Activated CD4-positive, alpha-beta T cell treated with anti-CD3 and anti-CD28 coated beads, Interleukin-2, amount 10 ng/mL, durations not matched to agents 24 days and 14 days (primary cell): Measurements from ENCODE around the gene PLCL1. TPM values are rescaled to one million over a fixed set of nuclear protein-coding genes. Genes with fewer than 3 reads are reported as not detected.
A peak's percentile ranks its signal among the peaks of the same experiment; 100 is the strongest.

Source experiments
- DNase-seq: peaks from one replicate; pipeline ENCODE4 v3.0.0; 2022
- H3K27ac Mint-ChIP-seq: one replicate; pipeline ENCODE4 v1.8.0; 2022; ENCODE audit warnings: mild to moderate bottlenecking, mixed read lengths
- H3K27me3 Mint-ChIP-seq: one replicate; pipeline ENCODE4 v1.8.0; 2022; ENCODE audit warnings: mixed read lengths
- H3K36me3 Mint-ChIP-seq: one replicate; pipeline ENCODE4 v1.8.0; 2022; ENCODE audit warnings: low read depth, mild to moderate bottlenecking, mixed read lengths
- H3K4me1 Mint-ChIP-seq: one replicate; pipeline ENCODE4 v1.8.0; 2021; ENCODE audit warnings: mixed read lengths
- H3K4me3 Mint-ChIP-seq: one replicate; pipeline ENCODE4 v1.8.0; 2022; ENCODE audit warnings: mild to moderate bottlenecking, moderate library complexity, mixed read lengths
- H3K9me3 Mint-ChIP-seq: one replicate; pipeline ENCODE4 v1.8.0; 2021; ENCODE audit warnings: mixed read lengths
- intact Hi-C: fragments of 100-400 bp; cut with micrococcal nuclease; formaldehyde crosslinking; loops from one replicate; pipeline ENCODE4 v1.15.1; 2023
- total RNA-seq: library from RNA; stranded (reverse); gene quantifications from 2 replicates; pipeline ENCODE4 v1.2.3, GENCODE V29; 2022

Gene PLCL1
- total RNA-seq, 1 donor from 2014 or later: 0.63 TPM

- no peak overlapping the region for H3K27ac Mint-ChIP-seq
- no peak for DNase-seq
- H3K36me3 Mint-ChIP-seq: no peaks in the 10 kb centered on the region
- H3K27me3 Mint-ChIP-seq: peaks cover under 1% of the 10 kb centered on the region
- H3K4me3 Mint-ChIP-seq: no peak overlapping the region
- H3K4me1 Mint-ChIP-seq: peaks cover 3% of the 10 kb centered on the region
- no peaks in the 10 kb centered on the region for H3K9me3 Mint-ChIP-seq
- intact Hi-C loops: no loop called here
Measured at GRCh38 chr2:198134293-198134955, 330.0 kb downstream of the PLCL1 start.

- intact Hi-C loops: no loop called here
- H3K36me3 Mint-ChIP-seq: no peaks in the 10 kb centered on the region
- no peak overlapping the region for H3K4me3 Mint-ChIP-seq
- H3K9me3 Mint-ChIP-seq: no peaks in the 10 kb centered on the region
- H3K27ac Mint-ChIP-seq: no peak overlapping the region
- H3K27me3 Mint-ChIP-seq: no peaks in the 10 kb centered on the region
- no peak for DNase-seq
- H3K4me1 Mint-ChIP-seq: no peaks in the 10 kb centered on the region
Measured at GRCh38 chr2:198135481-198135934, 331.1 kb downstream of the PLCL1 start.

GRCh38 chr2:198136142-198136541 is 331.7 kb downstream of the PLCL1 start:
- DNase-seq: no peak
- H3K4me3 Mint-ChIP-seq: no peak overlapping the region
- intact Hi-C loops: no loop called here
- no peaks in the 10 kb centered on the region for H3K27me3 Mint-ChIP-seq
- H3K36me3 Mint-ChIP-seq: no peaks in the 10 kb centered on the region
- H3K27ac Mint-ChIP-seq: no peak overlapping the region
- no peaks in the 10 kb centered on the region for H3K9me3 Mint-ChIP-seq
- H3K4me1 Mint-ChIP-seq: no peaks in the 10 kb centered on the region

- Mint-ChIP-seq H3K36me3 (no peaks in the 10 kb centered on the region), H3K4me1 (no peaks in the 10 kb centered on the region), H3K27me3 (no peaks in the 10 kb centered on the region), H3K27ac (no peak overlapping the region), H3K9me3 (no peaks in the 10 kb centered on the region), H3K4me3 (no peak overlapping the region)
- intact Hi-C loops: no loop called here
- no peak for DNase-seq
Measured at GRCh38 chr2:198137733-198138132, 333.3 kb downstream of the PLCL1 start.

GRCh38 chr2:198141726-198142125 is 337.3 kb downstream of the PLCL1 start:
- Mint-ChIP-seq H3K4me1 (no peaks in the 10 kb centered on the region), H3K27me3 (no peaks in the 10 kb centered on the region), H3K27ac (no peak overlapping the region), H3K4me3 (no peak overlapping the region), H3K36me3 (no peaks in the 10 kb centered on the region), H3K9me3 (no peaks in the 10 kb centered on the region)
- intact Hi-C loops: no loop called here
- DNase-seq: no peak

- no peaks in the 10 kb centered on the region for H3K9me3 Mint-ChIP-seq
- no peaks in the 10 kb centered on the region for H3K36me3 Mint-ChIP-seq
- no peaks in the 10 kb centered on the region for H3K4me1 Mint-ChIP-seq
- intact Hi-C loops: no loop called here
- no peak overlapping the region for H3K27ac Mint-ChIP-seq
- DNase-seq: no peak
- H3K4me3 Mint-ChIP-seq: no peak overlapping the region
- no peaks in the 10 kb centered on the region for H3K27me3 Mint-ChIP-seq
Measured at GRCh38 chr2:198143156-198143555, 338.8 kb downstream of the PLCL1 start.

- H3K9me3 Mint-ChIP-seq: no peaks in the 10 kb centered on the region
- no peaks in the 10 kb centered on the region for H3K27me3 Mint-ChIP-seq
- no peak overlapping the region for H3K4me3 Mint-ChIP-seq
- intact Hi-C loops: no loop called here
- no peaks in the 10 kb centered on the region for H3K36me3 Mint-ChIP-seq
- DNase-seq: no peak
- no peak overlapping the region for H3K27ac Mint-ChIP-seq
- no peaks in the 10 kb centered on the region for H3K4me1 Mint-ChIP-seq
Measured at GRCh38 chr2:198143793-198144192, 339.4 kb downstream of the PLCL1 start.

GRCh38 chr2:198144660-198145059 is 340.3 kb downstream of the PLCL1 start:
- H3K4me3 Mint-ChIP-seq: no peak overlapping the region
- no peak for DNase-seq
- H3K27me3 Mint-ChIP-seq: no peaks in the 10 kb centered on the region
- H3K4me1 Mint-ChIP-seq: no peaks in the 10 kb centered on the region
- H3K27ac Mint-ChIP-seq: no peak overlapping the region
- intact Hi-C loops: no loop called here
- no peaks in the 10 kb centered on the region for H3K9me3 Mint-ChIP-seq
- no peaks in the 10 kb centered on the region for H3K36me3 Mint-ChIP-seq

- Mint-ChIP-seq H3K4me3 (no peak overlapping the region), H3K4me1 (no peaks in the 10 kb centered on the region), H3K27me3 (no peaks in the 10 kb centered on the region), H3K36me3 (no peaks in the 10 kb centered on the region), H3K27ac (no peak overlapping the region), H3K9me3 (no peaks in the 10 kb centered on the region)
- intact Hi-C loops: no loop called here
- no peak for DNase-seq
Measured at GRCh38 chr2:198146346-198146940, 342.1 kb downstream of the PLCL1 start.

- no peak overlapping the region for H3K27ac Mint-ChIP-seq
- H3K4me3 Mint-ChIP-seq: no peak overlapping the region
- no peak for DNase-seq
- H3K9me3 Mint-ChIP-seq: peaks cover 6% of the 10 kb centered on the region
- no peaks in the 10 kb centered on the region for H3K36me3 Mint-ChIP-seq
- peaks cover 1% of the 10 kb centered on the region for H3K27me3 Mint-ChIP-seq
- H3K4me1 Mint-ChIP-seq: no peaks in the 10 kb centered on the region
- intact Hi-C loops: no loop called here
Measured at GRCh38 chr2:198157314-198157713, 352.9 kb downstream of the PLCL1 start.

GRCh38 chr2:198161151-198161550 is 356.8 kb downstream of the PLCL1 start:
- Mint-ChIP-seq H3K27me3 (no peaks in the 10 kb centered on the region), H3K4me1 (no peaks in the 10 kb centered on the region), H3K27ac (no peak overlapping the region), H3K9me3 (peaks cover 6% of the 10 kb centered on the region), H3K36me3 (no peaks in the 10 kb centered on the region), H3K4me3 (no peak overlapping the region)
- intact Hi-C loops: no loop called here
- no peak for DNase-seq

- Mint-ChIP-seq H3K36me3 (no peaks in the 10 kb centered on the region), H3K27me3 (no peaks in the 10 kb centered on the region), H3K27ac (no peak overlapping the region), H3K4me1 (no peaks in the 10 kb centered on the region), H3K4me3 (no peak overlapping the region), H3K9me3 (no peaks in the 10 kb centered on the region)
- no peak for DNase-seq
- intact Hi-C loops: no loop called here
Measured at GRCh38 chr2:198162276-198162675, 357.9 kb downstream of the PLCL1 start.

GRCh38 chr2:198164843-198165242 is 360.4 kb downstream of the PLCL1 start:
- no peak overlapping the region for H3K4me3 Mint-ChIP-seq
- DNase-seq: no peak
- H3K36me3 Mint-ChIP-seq: no peaks in the 10 kb centered on the region
- no peaks in the 10 kb centered on the region for H3K9me3 Mint-ChIP-seq
- no peaks in the 10 kb centered on the region for H3K27me3 Mint-ChIP-seq
- no peak overlapping the region for H3K27ac Mint-ChIP-seq
- intact Hi-C loops: no loop called here
- H3K4me1 Mint-ChIP-seq: no peaks in the 10 kb centered on the region

GRCh38 chr2:198165289-198165688 is 360.9 kb downstream of the PLCL1 start:
- no peak for DNase-seq
- H3K4me1 Mint-ChIP-seq: no peaks in the 10 kb centered on the region
- no peaks in the 10 kb centered on the region for H3K36me3 Mint-ChIP-seq
- intact Hi-C loops: no loop called here
- no peaks in the 10 kb centered on the region for H3K9me3 Mint-ChIP-seq
- no peak overlapping the region for H3K4me3 Mint-ChIP-seq
- no peaks in the 10 kb centered on the region for H3K27me3 Mint-ChIP-seq
- no peak overlapping the region for H3K27ac Mint-ChIP-seq

GRCh38 chr2:198167346-198167745 is 363.0 kb downstream of the PLCL1 start:
- H3K27ac Mint-ChIP-seq: no peak overlapping the region
- no peaks in the 10 kb centered on the region for H3K36me3 Mint-ChIP-seq
- H3K27me3 Mint-ChIP-seq: peaks cover 1% of the 10 kb centered on the region
- no peaks in the 10 kb centered on the region for H3K9me3 Mint-ChIP-seq
- no peak overlapping the region for H3K4me3 Mint-ChIP-seq
- peak; percentile 1 for DNase-seq
- intact Hi-C loops: no loop called here
- H3K4me1 Mint-ChIP-seq: no peaks in the 10 kb centered on the region
